ENCODE results near the gene PDP2.

- no peak for TF ChIP-seq CTCF (conservative IDR thresholded peaks at IDR 0.05; ENCODE audit: low read depth, low read length)
- no peak for TF ChIP-seq EZH2 (IDR thresholded peaks at IDR 0.05; ENCODE audit: borderline replicate concordance, low read depth, low read length, poor library complexity, severe bottlenecking)
Measured at GRCh38 chr16:66841366-66841765, 38.9 kb upstream of the PDP2 start.
